CD4-positive, alpha-beta T cell treated with Interleukin-6 for 4 hours (primary cell): ENCODE data around the gene RHOF.

Experiments
- DNase-seq: peaks from one replicate; pipeline ENCODE4 v3.0.0-alpha.2; 2020; ENCODE audit warnings: mixed read lengths

The RHOF gene

DNA sequence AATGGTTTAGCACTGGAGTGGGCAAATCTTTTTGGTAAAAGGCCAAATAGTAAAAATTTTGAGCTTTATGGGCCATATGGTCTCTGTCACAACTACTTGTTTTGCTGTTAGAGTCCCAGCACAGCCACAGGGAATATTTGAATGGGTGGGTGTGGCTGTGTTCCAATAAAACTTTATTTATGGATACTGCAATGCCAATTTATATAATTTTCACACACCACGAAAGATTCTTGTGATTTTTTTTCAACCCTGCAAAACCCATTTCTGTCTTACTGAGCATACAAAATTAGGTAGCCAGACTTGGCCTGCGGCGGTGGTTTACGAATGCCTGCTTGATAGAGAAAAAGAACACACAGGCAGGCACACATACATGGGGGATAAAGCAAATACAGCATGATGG, 52.6 kb downstream of the RHOF start:
- DNase-seq, result no peak

DNA sequence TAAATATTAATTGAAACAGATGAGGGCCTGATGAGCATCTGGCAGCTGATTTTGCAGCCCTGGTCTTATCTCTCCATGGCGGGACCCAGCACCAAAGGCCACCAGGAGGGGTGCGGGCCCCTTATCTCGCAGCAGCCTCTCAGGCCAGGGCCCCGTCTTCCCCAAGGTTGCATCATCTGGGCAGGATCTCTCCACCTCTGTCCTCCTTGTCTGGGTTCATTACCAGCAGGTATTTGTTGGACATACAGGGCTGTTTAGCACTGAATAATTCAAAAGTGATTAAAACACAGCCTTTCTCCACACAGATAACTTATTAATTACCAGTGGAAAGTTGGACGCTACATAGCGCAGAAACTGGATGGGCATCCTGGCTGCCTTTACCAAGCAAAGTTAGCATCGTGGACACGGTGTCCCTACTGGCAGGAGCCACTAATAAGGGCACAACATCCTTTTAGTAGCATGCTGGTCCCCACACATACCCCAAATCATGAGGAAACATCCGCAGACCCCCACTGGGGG, 55.1 kb downstream of the RHOF start:
- no peak for DNase-seq

DNA sequence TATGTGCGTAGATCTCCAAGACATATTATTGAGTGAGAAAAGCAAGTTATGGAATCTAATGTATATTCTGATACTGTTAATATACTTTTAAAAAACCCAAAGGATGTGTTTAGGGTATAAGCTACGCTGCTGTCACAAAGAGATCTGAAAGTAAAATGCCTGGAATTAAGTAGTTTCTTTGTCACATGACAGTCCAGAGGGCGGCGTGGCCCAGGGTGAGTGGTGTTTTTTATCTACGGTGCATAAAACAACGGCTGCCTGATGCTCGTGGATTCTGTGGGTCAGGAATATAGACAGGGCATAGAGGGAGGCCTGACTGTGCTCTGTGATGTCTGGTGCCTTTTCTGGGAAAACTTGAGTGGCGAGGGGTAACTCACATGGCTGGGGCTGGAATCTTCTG, 59.6 kb downstream of the RHOF start:
- no peak for DNase-seq

DNA sequence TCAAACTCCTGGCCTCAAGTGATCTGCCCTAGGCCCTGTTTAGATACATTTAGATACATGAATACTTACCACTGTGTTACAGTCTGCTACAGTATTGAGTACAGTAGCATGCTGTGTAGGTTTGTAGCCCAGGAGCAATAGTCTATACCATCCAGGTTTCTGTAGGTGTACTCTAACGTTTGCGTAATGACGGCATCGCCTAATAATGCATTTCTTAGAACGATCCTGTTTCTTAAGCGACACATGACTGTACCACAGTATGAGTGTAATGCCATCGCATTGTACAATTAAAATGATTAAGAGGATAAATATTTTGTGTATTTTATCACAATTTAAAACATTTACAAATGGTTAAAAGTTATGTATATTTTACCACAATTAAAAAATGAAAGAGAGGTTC, 62.0 kb downstream of the RHOF start:
- DNase-seq, result no peak

DNA sequence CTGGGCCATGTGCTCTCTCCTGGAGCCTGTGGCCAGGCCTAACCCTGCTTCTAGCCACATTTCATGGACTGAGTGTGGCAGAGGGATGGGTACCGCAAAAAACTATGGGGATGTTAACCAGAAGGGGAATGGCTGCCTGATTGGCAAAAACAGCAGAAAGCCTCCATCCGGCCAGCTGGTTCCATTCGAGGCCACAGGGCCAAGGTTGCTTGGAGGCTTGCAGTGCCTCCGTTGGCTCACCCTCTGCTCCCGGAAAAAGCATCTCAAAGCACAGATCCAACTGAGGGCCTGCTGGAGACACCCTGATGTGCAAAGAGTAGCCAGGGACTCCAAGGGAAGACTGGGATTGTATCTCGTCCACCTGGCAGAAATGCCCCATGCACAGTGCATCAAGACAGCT, 64.5 kb downstream of the RHOF start:
- no peak for DNase-seq
